Fibroblast of skin of left biceps (primary cell): ENCODE measurements around the gene CTNNA3.
"Not testable (repeated sequence)": the region's sequence is repeated elsewhere in the genome, so short reads cannot be mapped to it uniquely, and the experiment has no call there.

Experiments used
- DNase-seq, 2 experiments: peaks; one replicate each; pipeline ENCODE4 v3.0.0-alpha.2; 2013; ENCODE audit warnings: low read depth in 2 of 2

CTNNA3 gene

GRCh38 chr10:66381045-66381444 is 1315.0 kb downstream of the CTNNA3 start:
- DNase-seq = no peak

DNA sequence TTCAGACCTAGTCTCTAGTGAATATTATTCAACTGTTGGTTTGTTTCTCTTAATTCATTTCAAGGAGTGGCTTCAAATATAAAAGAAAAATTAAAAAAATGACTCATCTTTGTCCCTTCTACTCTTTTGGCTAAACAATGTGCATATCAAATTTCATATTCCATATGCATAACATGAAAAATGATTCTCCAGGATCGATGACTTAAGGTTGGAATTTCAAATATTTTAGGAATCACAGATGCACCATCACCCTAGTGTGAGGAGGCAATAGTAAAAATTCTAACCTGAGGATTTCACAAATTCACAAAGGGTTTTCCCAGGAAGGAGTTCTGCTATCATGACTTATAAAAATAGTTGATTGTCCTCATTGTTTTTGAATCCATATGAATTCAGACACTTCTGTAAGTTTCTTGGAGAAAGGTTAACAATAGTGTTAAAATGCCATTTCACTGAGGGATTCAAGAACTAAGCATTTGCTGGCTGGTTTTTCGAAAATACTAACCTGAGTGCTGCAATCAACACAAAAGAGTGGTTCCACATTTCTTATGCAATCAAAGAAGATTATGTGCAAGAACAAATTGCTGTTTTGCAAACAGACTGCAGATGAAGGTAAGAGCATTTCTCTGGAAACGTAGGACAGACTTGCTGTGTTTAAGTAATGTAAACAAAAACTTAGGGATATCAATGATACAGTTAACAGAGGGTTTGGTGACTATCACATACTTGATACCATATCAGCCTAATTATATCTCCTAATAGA is 1317.7 kb downstream of the CTNNA3 start:
- DNase-seq = peak; percentile 21 to 24

GRCh38 chr10:66368146-66368545 is 1327.8 kb downstream of the CTNNA3 start:
- no peak for DNase-seq

DNA sequence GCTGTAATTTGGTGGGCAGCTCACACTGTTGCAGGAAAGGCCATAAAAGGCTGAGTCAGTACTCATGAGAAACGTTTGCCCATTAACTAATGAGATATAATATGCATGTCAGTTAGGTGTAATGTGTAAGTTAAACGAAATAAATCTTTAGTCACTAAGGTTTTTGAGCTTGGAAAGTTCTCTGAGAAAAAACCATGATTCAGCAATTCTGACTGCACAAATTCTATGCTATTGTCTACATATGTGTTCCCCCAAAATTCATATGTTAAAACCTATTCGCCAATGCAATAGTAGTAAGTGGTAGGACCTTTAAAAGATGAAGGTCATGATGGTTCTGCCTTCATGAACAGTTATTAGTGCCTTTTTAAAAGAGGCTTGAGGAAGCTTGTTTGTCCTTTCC is 1329.8 kb downstream of the CTNNA3 start:
- no peak for DNase-seq

DNA sequence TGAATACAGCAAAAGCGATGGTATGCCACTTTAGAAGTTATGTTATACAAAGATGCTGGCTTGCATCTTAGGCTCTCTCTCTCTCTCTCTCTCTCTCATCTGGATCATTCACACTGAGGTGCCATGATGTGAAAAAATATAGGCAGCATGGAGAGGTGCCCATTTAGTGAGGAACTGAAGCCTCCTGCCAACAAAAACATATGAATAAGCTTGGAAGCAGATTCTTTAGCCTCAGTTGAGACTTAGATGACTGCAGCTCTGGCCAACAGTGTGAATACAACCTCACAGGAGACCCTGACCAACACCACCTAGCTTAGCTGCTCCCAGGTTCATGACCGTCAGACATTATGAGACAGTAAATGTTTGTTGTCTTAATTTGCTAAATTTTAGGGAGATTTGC is 1330.3 kb downstream of the CTNNA3 start:
- no peak for DNase-seq

- DNase-seq = no peak
Measured at GRCh38 chr10:66362522-66362921, 1333.5 kb downstream of the CTNNA3 start.

GRCh38 chr10:66353822-66354221 is 1342.2 kb downstream of the CTNNA3 start:
- DNase-seq = not testable (repeated sequence)

DNA sequence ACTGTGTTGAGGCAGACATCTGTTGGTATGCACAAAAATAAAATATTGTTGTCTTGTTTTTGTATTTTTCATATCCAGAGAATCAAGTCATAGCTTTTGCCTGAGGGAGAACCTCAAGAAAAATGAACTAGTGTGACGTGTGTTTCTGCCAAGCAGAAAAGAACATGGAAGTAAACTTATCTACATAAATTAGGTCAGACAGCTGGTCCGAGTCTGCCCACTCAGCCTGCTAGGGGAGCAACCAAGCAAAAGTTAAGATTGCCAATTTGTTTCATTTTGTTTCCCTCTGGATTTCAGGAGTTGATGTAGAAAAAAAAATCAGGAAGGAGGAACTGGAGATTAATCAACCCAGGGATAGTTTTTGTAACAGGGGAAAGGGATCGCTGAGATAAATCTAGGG is 1342.6 kb downstream of the CTNNA3 start:
- no peak for DNase-seq

DNA sequence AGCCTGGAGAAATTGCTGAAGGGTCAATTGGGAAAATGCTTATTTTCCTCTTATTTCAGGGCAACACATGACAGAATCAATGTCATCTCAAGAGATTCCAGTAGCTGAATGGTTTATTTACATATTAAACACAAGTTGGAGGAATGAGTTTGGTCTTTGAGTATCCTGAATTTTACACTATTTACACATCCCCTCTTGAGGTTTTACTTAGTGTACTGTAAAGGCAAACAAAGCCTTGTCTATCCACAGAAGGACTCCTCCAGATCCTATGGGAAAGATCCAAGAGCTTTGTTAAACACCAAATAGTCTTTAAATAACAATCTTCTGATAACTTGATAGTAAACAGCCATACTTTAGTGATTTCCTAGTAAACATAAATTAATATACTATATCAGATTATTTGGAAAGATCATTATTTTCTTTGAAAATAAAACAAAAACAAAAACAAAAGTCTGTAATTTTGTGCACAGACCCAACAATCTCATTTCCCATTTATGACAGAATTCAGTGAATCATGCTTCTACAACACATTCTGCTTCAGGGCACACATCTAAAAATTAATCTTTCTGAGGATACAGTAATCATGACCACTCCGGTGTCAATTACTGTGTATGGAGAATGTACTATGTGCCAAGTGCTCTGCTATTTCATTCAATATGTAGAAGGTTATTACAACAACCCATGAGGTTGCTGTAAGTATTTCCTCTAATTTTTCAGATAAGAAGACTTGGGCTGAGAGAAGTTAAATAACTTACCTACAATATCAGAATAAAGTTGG is 1345.2 kb downstream of the CTNNA3 start:
- DNase-seq = no peak

GRCh38 chr10:66349726-66350125 is 1346.3 kb downstream of the CTNNA3 start:
- no peak for DNase-seq

- no peak for DNase-seq
Measured at GRCh38 chr10:66349076-66349475, 1346.9 kb downstream of the CTNNA3 start.

DNA sequence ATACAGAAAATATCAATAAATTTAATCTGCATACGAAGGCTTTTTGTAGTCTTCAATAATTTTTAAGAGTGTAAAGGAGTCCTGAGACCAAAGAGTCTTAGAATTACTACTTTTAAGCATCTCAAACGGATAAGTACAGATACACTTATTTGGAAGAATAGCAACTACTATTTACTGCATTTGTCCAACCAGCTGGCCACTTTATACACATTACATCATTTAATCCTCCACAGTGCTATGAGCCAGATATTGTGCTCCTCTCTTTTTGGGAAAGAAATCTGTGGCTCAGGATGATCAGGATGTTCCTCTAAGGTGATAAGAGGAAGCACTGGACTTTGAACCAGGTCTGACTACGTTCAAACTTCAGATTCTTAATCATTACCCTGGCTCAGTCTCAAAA is 1358.8 kb downstream of the CTNNA3 start:
- no peak for DNase-seq

GRCh38 chr10:66336791-66337190 is 1359.2 kb downstream of the CTNNA3 start:
- no peak for DNase-seq

- not testable (repeated sequence) for DNase-seq
Measured at GRCh38 chr10:66335753-66336152, 1360.2 kb downstream of the CTNNA3 start.

- DNase-seq = no peak
Measured at GRCh38 chr10:66329147-66329546, 1366.8 kb downstream of the CTNNA3 start.

- no peak for DNase-seq
Measured at GRCh38 chr10:66326876-66327275, 1369.1 kb downstream of the CTNNA3 start.

- no peak for DNase-seq
Measured at GRCh38 chr10:66322777-66323176, 1373.2 kb downstream of the CTNNA3 start.

- no peak for DNase-seq
Measured at GRCh38 chr10:66321723-66322665, 1374.0 kb downstream of the CTNNA3 start.

DNA sequence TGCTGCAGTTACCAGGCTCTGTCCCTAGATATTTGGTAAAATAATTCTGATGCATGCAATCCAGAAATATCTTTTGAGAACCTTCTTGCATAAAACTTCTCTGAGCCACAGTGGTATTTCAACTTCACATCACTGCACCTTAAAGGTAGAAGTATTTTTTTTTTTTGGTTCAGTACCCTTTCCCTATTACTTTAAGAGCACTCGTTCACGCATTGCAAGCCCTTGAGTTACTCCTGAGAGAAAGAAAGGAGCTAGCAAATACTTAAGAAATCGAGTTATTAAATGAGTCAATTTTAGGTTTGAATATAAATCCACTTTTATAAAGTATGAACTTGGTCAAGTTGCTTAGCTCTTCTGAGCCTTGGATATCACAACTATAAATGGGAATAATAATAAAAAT is 1377.2 kb downstream of the CTNNA3 start:
- no peak for DNase-seq

DNA sequence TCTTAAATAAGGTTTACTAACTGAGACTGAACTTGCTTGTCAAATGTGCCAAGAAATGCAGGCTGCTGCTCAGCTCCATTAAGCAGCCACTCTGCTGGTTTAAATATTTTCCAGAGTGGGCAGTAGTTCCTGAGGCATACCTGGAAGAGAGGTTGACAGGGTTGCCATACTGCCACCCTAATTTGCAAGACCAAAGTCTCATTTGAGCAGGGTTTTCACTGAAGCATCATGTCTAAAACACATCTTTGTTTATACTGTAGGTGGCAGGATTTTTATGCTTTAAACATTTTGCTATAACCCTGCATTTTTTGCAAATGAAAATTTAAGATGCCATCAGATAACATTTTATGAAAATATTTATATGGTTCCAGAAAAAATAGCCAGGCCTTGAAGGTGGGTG is 1388.2 kb downstream of the CTNNA3 start:
- DNase-seq = no peak

- DNase-seq = no peak
Measured at GRCh38 chr10:66301078-66301477, 1394.9 kb downstream of the CTNNA3 start.

DNA sequence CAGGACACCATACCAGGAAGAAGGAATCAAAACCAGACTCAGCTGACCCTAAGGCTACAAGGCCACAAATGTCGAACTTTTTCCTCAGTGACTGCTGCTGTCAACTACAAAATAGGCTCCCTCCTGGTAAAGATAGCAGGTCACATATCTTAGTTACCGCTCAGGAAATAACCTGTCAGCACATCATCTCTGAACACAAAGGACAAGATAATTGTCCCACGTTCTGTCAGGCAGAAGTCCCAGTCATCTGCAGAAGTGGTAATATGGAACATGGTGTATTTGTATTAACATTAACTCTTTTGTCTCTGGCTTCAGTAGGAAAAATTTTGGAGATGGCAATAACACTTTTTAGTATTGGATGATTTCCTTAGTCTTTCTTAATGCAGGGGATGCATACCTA is 1400.4 kb downstream of the CTNNA3 start:
- no peak for DNase-seq
